ENCODE data around the gene SFT2D2. TPM values are rescaled to one million over a fixed set of nuclear protein-coding genes. Genes with fewer than 3 reads are reported as not detected.

SFT2D2 gene
- total and polyA plus RNA-seq, 3 experiments from 2014 or later = 44.4 to 46.0 (median 45.1) TPM

Other genes with a start within 250 kb of the SFT2D2 start
- gene GPR161, start 89.1 kb upstream of the SFT2D2 start, total RNA-seq = under 1 TPM; 0.48 to 0.73 TPM
- gene GPR161, start 89.1 kb upstream of the SFT2D2 start, polyA plus RNA-seq = 0.10 TPM
- gene TIPRL, start 47.0 kb upstream of the SFT2D2 start, total RNA-seq = 10 to 100 TPM; 41.5 to 46.9 TPM
- 38.0 TPM for gene TIPRL, start 47.0 kb upstream of the SFT2D2 start, polyA plus RNA-seq
- gene TBX19, start 54.9 kb downstream of the SFT2D2 start, total RNA-seq = 1 to 10 TPM in 1 of 2 experiments, under 1 TPM in 1; 0.91 to 1.4 TPM
- gene TBX19, start 54.9 kb downstream of the SFT2D2 start, polyA plus RNA-seq = 2.3 TPM

Measured in CD8-positive, alpha-beta memory T cell (primary cell).